ENCODE results near the gene DNAI4. TPM values are rescaled to one million over a fixed set of nuclear protein-coding genes. Genes with fewer than 3 reads are reported as not detected.

DNAI4 gene
- total and polyA plus RNA-seq, 2 experiments from 2014 or later = 2.9 to 5.9 TPM

DNA sequence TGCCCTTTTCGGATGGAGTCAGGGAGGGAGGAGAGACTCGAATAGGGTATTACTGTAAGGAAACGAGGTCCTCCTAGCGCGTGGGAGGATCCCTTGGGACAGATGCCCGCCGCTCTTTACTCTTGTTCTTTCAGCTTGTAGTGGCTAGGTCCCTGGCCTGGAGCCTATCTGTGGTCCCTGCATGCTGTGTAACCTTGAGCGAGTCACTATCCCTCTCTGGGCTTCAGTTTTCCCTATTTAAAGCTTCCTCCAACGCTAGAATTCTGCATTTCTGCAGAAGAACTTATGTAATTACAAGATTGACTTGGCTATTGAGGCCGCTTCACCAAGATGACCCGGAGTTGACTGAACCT lies 878 bp upstream of the DNAI4 start:
- no peaks in the 10 kb centered on the region for H3K36me3 ChIP-seq (replicated peaks; ENCODE audit: insufficient read depth, low read depth)
- WGBS (ENCODE audit: low lambda C conversion rate, missing lambda C conversion rate) = 3% methylated on average over 11 of the region's 11 CpGs
- H3K27me3 ChIP-seq = no peaks in the 10 kb centered on the region
- H3K79me2 ChIP-seq = peaks cover 63% of the 10 kb centered on the region
- H3K9me3 ChIP-seq (ENCODE audit: low read depth) = no peaks in the 10 kb centered on the region
- TF ChIP-seq, protein P1, sequence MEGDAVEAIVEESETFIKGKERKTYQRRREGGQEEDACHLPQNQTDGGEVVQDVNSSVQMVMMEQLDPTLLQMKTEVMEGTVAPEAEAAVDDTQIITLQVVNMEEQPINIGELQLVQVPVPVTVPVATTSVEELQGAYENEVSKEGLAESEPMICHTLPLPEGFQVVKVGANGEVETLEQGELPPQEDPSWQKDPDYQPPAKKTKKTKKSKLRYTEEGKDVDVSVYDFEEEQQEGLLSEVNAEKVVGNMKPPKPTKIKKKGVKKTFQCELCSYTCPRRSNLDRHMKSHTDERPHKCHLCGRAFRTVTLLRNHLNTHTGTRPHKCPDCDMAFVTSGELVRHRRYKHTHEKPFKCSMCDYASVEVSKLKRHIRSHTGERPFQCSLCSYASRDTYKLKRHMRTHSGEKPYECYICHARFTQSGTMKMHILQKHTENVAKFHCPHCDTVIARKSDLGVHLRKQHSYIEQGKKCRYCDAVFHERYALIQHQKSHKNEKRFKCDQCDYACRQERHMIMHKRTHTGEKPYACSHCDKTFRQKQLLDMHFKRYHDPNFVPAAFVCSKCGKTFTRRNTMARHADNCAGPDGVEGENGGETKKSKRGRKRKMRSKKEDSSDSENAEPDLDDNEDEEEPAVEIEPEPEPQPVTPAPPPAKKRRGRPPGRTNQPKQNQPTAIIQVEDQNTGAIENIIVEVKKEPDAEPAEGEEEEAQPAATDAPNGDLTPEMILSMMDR (IDR thresholded peaks at IDR 0.05; ENCODE audit: poor library complexity) = no peak
- TF ChIP-seq EZH2 (IDR thresholded peaks at IDR 0.05; ENCODE audit: borderline replicate concordance) (no peak), EZH2phosphoT487 (IDR thresholded peaks at IDR 0.05; ENCODE audit: low read depth, severe bottlenecking, unreplicated experiment) (no peak)
- peak overlapping the region; percentile 90 for H3K27ac ChIP-seq
- peak overlapping the region; percentile 86 for H3K4me2 ChIP-seq
- H4K20me1 ChIP-seq (ENCODE audit: insufficient read depth, poor library complexity, severe bottlenecking) = no peaks in the 10 kb centered on the region
- H3K4me1 ChIP-seq (ENCODE audit: insufficient read depth) = peaks cover 5% of the 10 kb centered on the region
- peak overlapping the region; percentile 69 for H3K4me3 ChIP-seq
- peak overlapping the region; percentile 26 for H2AFZ ChIP-seq
- DNase-seq (ENCODE audit: low spot score) = no peak
- H3K9me2 ChIP-seq (replicated peaks; ENCODE audit: insufficient read depth) = no peaks in the 10 kb centered on the region

DNA sequence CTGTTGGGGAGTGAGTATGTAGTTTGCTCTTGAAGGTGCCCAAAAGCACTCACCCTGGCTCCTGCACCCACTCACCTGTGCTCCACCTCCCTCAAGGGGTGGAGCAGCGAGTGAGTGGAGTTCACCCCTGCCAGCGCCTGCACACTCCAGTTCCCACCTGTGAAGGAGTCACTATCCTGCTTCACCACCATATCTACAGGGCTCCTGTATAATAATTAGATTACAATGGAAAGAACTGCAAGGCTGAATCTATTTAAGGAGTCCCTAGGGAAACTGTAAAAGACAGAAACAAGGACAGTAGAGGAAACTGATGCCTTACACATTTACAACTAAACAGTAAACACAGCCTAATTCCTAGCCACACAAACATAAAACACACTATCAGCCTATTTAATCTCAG lies 4.1 kb downstream of the DNAI4 start:
- H3K27ac ChIP-seq = no peak overlapping the region
- peaks cover 27% of the 10 kb centered on the region for H3K79me2 ChIP-seq
- TF ChIP-seq EZH2 (IDR thresholded peaks at IDR 0.05; ENCODE audit: borderline replicate concordance) (no peak), EZH2phosphoT487 (IDR thresholded peaks at IDR 0.05; ENCODE audit: low read depth, severe bottlenecking, unreplicated experiment) (no peak)
- TF ChIP-seq, protein P1 (IDR thresholded peaks at IDR 0.05; ENCODE audit: poor library complexity) = no peak
- no peak overlapping the region for H3K4me3 ChIP-seq
- no peaks in the 10 kb centered on the region for H3K9me2 ChIP-seq (replicated peaks; ENCODE audit: insufficient read depth)
- DNase-seq (ENCODE audit: low spot score) = no peak
- no peaks in the 10 kb centered on the region for H4K20me1 ChIP-seq (ENCODE audit: insufficient read depth, poor library complexity, severe bottlenecking)
- no peaks in the 10 kb centered on the region for H3K9me3 ChIP-seq (ENCODE audit: low read depth)
- 97% methylated on average over 2 of the region's 2 CpGs for WGBS (ENCODE audit: low lambda C conversion rate, missing lambda C conversion rate)
- H2AFZ ChIP-seq = no peak overlapping the region
- H3K4me2 ChIP-seq = no peak overlapping the region
- no peaks in the 10 kb centered on the region for H3K36me3 ChIP-seq (replicated peaks; ENCODE audit: insufficient read depth, low read depth)
- peaks cover 8% of the 10 kb centered on the region for H3K4me1 ChIP-seq (ENCODE audit: insufficient read depth)
- H3K27me3 ChIP-seq = no peaks in the 10 kb centered on the region

DNA sequence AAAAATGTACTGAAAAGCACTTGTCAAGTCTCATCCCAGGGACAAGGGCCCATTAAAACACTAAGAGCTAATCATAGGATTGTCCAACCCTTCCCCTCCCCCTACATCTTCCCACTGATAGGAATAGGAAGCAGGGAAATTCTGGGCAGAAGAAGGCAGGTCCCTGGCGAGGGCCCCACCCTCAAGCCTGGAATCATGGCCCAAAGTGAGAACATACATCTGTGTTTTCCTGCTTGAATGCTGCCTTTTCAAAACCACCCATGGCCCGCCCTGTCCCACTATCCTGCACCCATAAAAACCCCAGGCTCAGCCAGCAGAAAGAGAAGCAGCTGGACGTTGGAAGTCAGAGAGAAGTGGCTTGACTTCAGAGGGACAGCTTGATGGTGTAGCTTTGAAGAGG lies 4.8 kb downstream of the DNAI4 start:
- no peak for DNase-seq (ENCODE audit: low spot score)
- Histone ChIP-seq H3K4me1 (ENCODE audit: insufficient read depth) (peaks cover 8% of the 10 kb centered on the region), H3K4me3 (no peak overlapping the region), H3K79me2 (peaks cover 27% of the 10 kb centered on the region), H3K27ac (no peak overlapping the region), H3K4me2 (no peak overlapping the region), H3K27me3 (no peaks in the 10 kb centered on the region), H3K9me2 (replicated peaks; ENCODE audit: insufficient read depth) (no peaks in the 10 kb centered on the region), H3K9me3 (ENCODE audit: low read depth) (no peaks in the 10 kb centered on the region), H2AFZ (no peak overlapping the region), H4K20me1 (ENCODE audit: insufficient read depth, poor library complexity, severe bottlenecking) (no peaks in the 10 kb centered on the region), H3K36me3 (replicated peaks; ENCODE audit: insufficient read depth, low read depth) (no peaks in the 10 kb centered on the region)
- TF ChIP-seq EZH2phosphoT487 (IDR thresholded peaks at IDR 0.05; ENCODE audit: low read depth, severe bottlenecking, unreplicated experiment) (no peak), EZH2 (IDR thresholded peaks at IDR 0.05; ENCODE audit: borderline replicate concordance) (no peak)
- TF ChIP-seq, protein P1 (IDR thresholded peaks at IDR 0.05; ENCODE audit: poor library complexity) = no peak
- 94% methylated on average over 3 of the region's 3 CpGs for WGBS (ENCODE audit: low lambda C conversion rate, missing lambda C conversion rate)

DNA sequence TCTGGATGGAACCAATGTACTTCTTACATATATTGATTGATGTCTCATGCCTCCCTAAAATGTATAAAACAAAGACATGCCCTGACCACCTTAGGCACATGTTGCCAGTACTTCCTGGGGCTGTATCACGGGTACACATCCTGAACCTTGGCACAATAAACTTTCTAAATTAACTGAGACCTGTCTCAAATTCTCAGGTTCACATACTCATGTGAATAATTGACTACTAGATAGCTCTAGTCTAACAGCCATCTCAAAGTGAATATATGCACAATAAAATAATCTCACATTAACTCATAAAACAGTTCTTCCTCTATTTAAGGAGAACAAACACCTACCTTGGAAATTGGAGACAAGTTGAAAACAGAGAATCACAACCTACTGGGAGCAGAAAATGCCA lies 5.6 kb downstream of the DNAI4 start:
- no peak for TF ChIP-seq EZH2phosphoT487 (IDR thresholded peaks at IDR 0.05; ENCODE audit: low read depth, severe bottlenecking, unreplicated experiment)
- no peak for TF ChIP-seq EZH2 (IDR thresholded peaks at IDR 0.05; ENCODE audit: borderline replicate concordance)
- TF ChIP-seq, protein P1 (IDR thresholded peaks at IDR 0.05; ENCODE audit: poor library complexity) = no peak
- WGBS (ENCODE audit: low lambda C conversion rate, missing lambda C conversion rate) = 88% methylated on average over 1 of the region's 1 CpG
- H3K27ac ChIP-seq = no peak overlapping the region

More for the DNA sequence above, 5.6 kb downstream of the DNAI4 start:
- Histone ChIP-seq H2AFZ (no peak overlapping the region), H3K4me3 (no peak overlapping the region), H3K9me3 (ENCODE audit: low read depth) (no peaks in the 10 kb centered on the region), H3K79me2 (peaks cover 23% of the 10 kb centered on the region), H3K9me2 (replicated peaks; ENCODE audit: insufficient read depth) (no peaks in the 10 kb centered on the region), H3K36me3 (replicated peaks; ENCODE audit: insufficient read depth, low read depth) (no peaks in the 10 kb centered on the region), H4K20me1 (ENCODE audit: insufficient read depth, poor library complexity, severe bottlenecking) (no peaks in the 10 kb centered on the region), H3K4me1 (ENCODE audit: insufficient read depth) (peaks cover 8% of the 10 kb centered on the region), H3K4me2 (no peak overlapping the region), H3K27me3 (no peaks in the 10 kb centered on the region)
- DNase-seq (ENCODE audit: low spot score) = no peak
